Right kidney (tissue), 1 donor: Measurements from ENCODE around the gene ZFYVE28.
"Not testable (repeated sequence)": the region's sequence is repeated elsewhere in the genome, so short reads cannot be mapped to it uniquely, and the experiment has no call there.

Experiments
- DNase-seq: peaks from one replicate; pipeline ENCODE4 v3.0.0-alpha.2; 2016

Gene ZFYVE28

GRCh38 chr4:2286904-2287593, 131.4 kb downstream of the ZFYVE28 start:
- no peak for DNase-seq

GRCh38 chr4:2285613-2286381, 132.6 kb downstream of the ZFYVE28 start:
- no peak for DNase-seq

- no peak for DNase-seq
Observed at GRCh38 chr4:2284934-2285612, 133.4 kb downstream of the ZFYVE28 start.

- no peak for DNase-seq
Observed at GRCh38 chr4:2284161-2284933, 134.1 kb downstream of the ZFYVE28 start.

- DNase-seq = no peak
Observed at GRCh38 chr4:2283199-2283711, 135.2 kb downstream of the ZFYVE28 start.

- no peak for DNase-seq
Observed at GRCh38 chr4:2281575-2282343, 136.7 kb downstream of the ZFYVE28 start.

GRCh38 chr4:2280531-2281300, 137.7 kb downstream of the ZFYVE28 start:
- no peak for DNase-seq

GRCh38 chr4:2277956-2278355, 140.5 kb downstream of the ZFYVE28 start:
- DNase-seq = no peak

GRCh38 chr4:2276581-2277325, 141.7 kb downstream of the ZFYVE28 start:
- no peak for DNase-seq

- DNase-seq = no peak
Observed at GRCh38 chr4:2275546-2276251, 142.7 kb downstream of the ZFYVE28 start.

GRCh38 chr4:2275044-2275397, 143.4 kb downstream of the ZFYVE28 start:
- DNase-seq = not testable (repeated sequence)

- no peak for DNase-seq
Observed at GRCh38 chr4:2274320-2275043, 144.0 kb downstream of the ZFYVE28 start.

- DNase-seq = no peak
Observed at GRCh38 chr4:2273657-2274319, 144.7 kb downstream of the ZFYVE28 start.

GRCh38 chr4:2273221-2273620, 145.2 kb downstream of the ZFYVE28 start:
- no peak for DNase-seq

- DNase-seq = no peak
Observed at GRCh38 chr4:2272828-2273120, 145.7 kb downstream of the ZFYVE28 start.

GRCh38 chr4:2272026-2272827, 146.2 kb downstream of the ZFYVE28 start:
- DNase-seq = no peak

- DNase-seq = no peak
Observed at GRCh38 chr4:2271279-2272025, 147.0 kb downstream of the ZFYVE28 start.
